ENCODE measurements around the gene ARRB2. TPM values are rescaled to one million over a fixed set of nuclear protein-coding genes. Genes with fewer than 3 reads are reported as not detected.
A peak's percentile ranks its signal among the peaks of the same experiment; 100 is the strongest.

The ARRB2 gene
- 100 to 1,000 TPM; 340 to 341 TPM for total RNA-seq
- polyA plus RNA-seq, result 10 to 100 TPM; 54.5 to 56.7 TPM

- Mint-ChIP-seq H3K36me3 (peaks cover 0 to 14% of the 10 kb centered on the region in 2 donors), H3K27me3 (no peaks in the 10 kb centered on the region), H3K4me3 (peak within 1 kb of the TSS; percentile 85 to 98 (median 96)), H3K9me3 (no peaks in the 10 kb centered on the region), H3K4me1 (peaks cover 34 to 72% (median 45%) of the 10 kb centered on the region in 4 donors), H3K27ac (peak within 1 kb of the TSS; percentile 86 to 98 (median 91))
- Histone ChIP-seq H3K27me3 (ENCODE audit: insufficient read depth, low read length) (no peaks in the 10 kb centered on the region), H3K36me3 (ENCODE audit: insufficient read depth, low read length) (no peaks in the 10 kb centered on the region), H3K4me3 (ENCODE audit: low read length in 2 of 2) (peak within 1 kb of the TSS; percentile 85 to 89), H3K4me1 (ENCODE audit: insufficient read depth, low read length) (peaks cover 40% of the 10 kb centered on the region), H3K27ac (ENCODE audit: low read depth, low read length) (peak within 1 kb of the TSS; percentile 79), H3K9me3 (ENCODE audit: control insufficient read depth in 1 of 2, low read length in 2 of 2) (no peaks in the 10 kb centered on the region)
- intact Hi-C loops (cut with micrococcal nuclease), result loop anchor here (1.0 to 5.0 kb wide), 13 partner anchors 21 to 567 kb away; partner anchors contain the start of genes C17orf107, CHRNE, CXCL16 and CYB5D2
- peak; percentile 98 to 99 (median 99) for DNase-seq
- CTCF ChIA-PET (ENCODE audit: partially characterized antibody), result interaction anchor here (0.7 to 4.8 kb wide), 21 partner anchors 8 to 230 kb away, joined by 3 to 59 read pairs (median 4); partner anchors contain the start of genes C17orf107, CHRNE, GLTPD2 and MED11
- POLR2A ChIA-PET (ENCODE audit: partially characterized antibody), result interaction anchor here (0.6 to 7.0 kb wide), 27 partner anchors 9 to 567 kb away, joined by 3 to 81 read pairs (median 5); partner anchors contain the start of genes C17orf107, CHRNE, CXCL16 and CYB5D2
Observed at GRCh38 chr17:4709794-4710692, at the start of gene ARRB2. Gene ARRB2 (plus strand): TSS chr17:4710632. CDS start chr17:4710722, 90 bp downstream.

GRCh38 chr17:4663711-4664110 lies 46.7 kb upstream of the ARRB2 start:
- ChIA-PET CTCF (ENCODE audit: partially characterized antibody) (no interaction called here), POLR2A (ENCODE audit: partially characterized antibody) (no interaction called here)
- Mint-ChIP-seq H3K4me1 (peaks cover 0 to 4% (median under 1%) of the 10 kb centered on the region in 4 donors), H3K27ac (no peak overlapping the region), H3K27me3 (peaks cover 2 to 3% of the 10 kb centered on the region in 2 donors), H3K36me3 (no peaks in the 10 kb centered on the region), H3K9me3 (peaks cover 0 to 5% (median 0%) of the 10 kb centered on the region in 8 donors), H3K4me3 (no peak overlapping the region)
- H3K27ac ChIP-seq (ENCODE audit: low read depth, low read length), result no peak overlapping the region
- H3K4me3 ChIP-seq (ENCODE audit: low read length in 2 of 2), result no peak overlapping the region
- H3K9me3 ChIP-seq (ENCODE audit: control insufficient read depth in 1 of 2, low read length in 2 of 2), result no peaks in the 10 kb centered on the region
- H3K4me1 ChIP-seq (ENCODE audit: insufficient read depth, low read length), result no peaks in the 10 kb centered on the region
- H3K36me3 ChIP-seq (ENCODE audit: insufficient read depth, low read length), result no peaks in the 10 kb centered on the region
- H3K27me3 ChIP-seq (ENCODE audit: insufficient read depth, low read length), result no peaks in the 10 kb centered on the region
- intact Hi-C loops (cut with micrococcal nuclease), result no loop called here
- DNase-seq, result no peak

DNA sequence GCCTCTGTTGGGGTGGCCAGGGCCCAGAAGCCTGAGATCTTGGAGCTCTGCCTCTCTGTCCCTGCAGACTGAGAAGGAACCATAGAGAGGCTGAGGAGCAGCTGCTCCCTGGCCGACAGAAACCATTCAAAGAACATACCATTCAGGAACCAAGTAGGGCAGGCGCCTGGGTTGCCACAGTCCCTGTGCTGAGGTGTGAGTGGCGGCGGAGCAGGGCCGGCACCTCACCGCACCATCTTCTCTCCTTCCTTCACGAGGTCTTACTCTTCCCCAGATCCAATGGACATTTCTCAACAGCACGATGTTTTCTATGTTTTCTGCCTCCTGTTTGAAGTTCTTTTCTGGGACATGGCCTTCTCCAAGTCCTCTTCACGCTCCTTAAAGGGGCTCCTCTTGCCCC lies 46.2 kb upstream of the ARRB2 start:
- POLR2A ChIA-PET (ENCODE audit: partially characterized antibody), result no interaction called here
- DNase-seq, result no peak
- Histone ChIP-seq H3K4me3 (ENCODE audit: low read length in 2 of 2) (no peak overlapping the region), H3K9me3 (ENCODE audit: control insufficient read depth in 1 of 2, low read length in 2 of 2) (no peaks in the 10 kb centered on the region), H3K27ac (ENCODE audit: low read depth, low read length) (no peak overlapping the region), H3K4me1 (ENCODE audit: insufficient read depth, low read length) (no peaks in the 10 kb centered on the region), H3K36me3 (ENCODE audit: insufficient read depth, low read length) (no peaks in the 10 kb centered on the region), H3K27me3 (ENCODE audit: insufficient read depth, low read length) (no peaks in the 10 kb centered on the region)
- peaks cover 0 to 2% of the 10 kb centered on the region in 2 donors for H3K27me3 Mint-ChIP-seq
- intact Hi-C loops (cut with micrococcal nuclease), result no loop called here
- CTCF ChIA-PET (ENCODE audit: partially characterized antibody), result no interaction called here
- peaks cover 0 to 4% (median under 1%) of the 10 kb centered on the region in 4 donors for H3K4me1 Mint-ChIP-seq
- no peak overlapping the region for H3K27ac Mint-ChIP-seq
- H3K4me3 Mint-ChIP-seq, result no peak overlapping the region
- H3K36me3 Mint-ChIP-seq, result no peaks in the 10 kb centered on the region
- peaks cover 0 to 3% (median 0%) of the 10 kb centered on the region in 8 donors for H3K9me3 Mint-ChIP-seq

- intact Hi-C loops (cut with micrococcal nuclease), result no loop called here
- H3K27me3 ChIP-seq (ENCODE audit: insufficient read depth, low read length), result no peaks in the 10 kb centered on the region
- Mint-ChIP-seq H3K9me3 (peaks cover 0 to 3% (median 0%) of the 10 kb centered on the region in 8 donors), H3K27me3 (no peaks in the 10 kb centered on the region), H3K4me1 (peaks cover 0 to 4% (median under 1%) of the 10 kb centered on the region in 4 donors), H3K36me3 (peaks cover 0 to 2% of the 10 kb centered on the region in 2 donors), H3K27ac (no peak overlapping the region), H3K4me3 (no peak overlapping the region)
- H3K36me3 ChIP-seq (ENCODE audit: insufficient read depth, low read length), result no peaks in the 10 kb centered on the region
- H3K4me1 ChIP-seq (ENCODE audit: insufficient read depth, low read length), result no peaks in the 10 kb centered on the region
- H3K27ac ChIP-seq (ENCODE audit: low read depth, low read length), result no peak overlapping the region
- H3K4me3 ChIP-seq (ENCODE audit: low read length in 2 of 2), result no peak overlapping the region
- ChIA-PET POLR2A (ENCODE audit: partially characterized antibody) (no interaction called here), CTCF (ENCODE audit: partially characterized antibody) (no interaction called here)
- H3K9me3 ChIP-seq (ENCODE audit: control insufficient read depth in 1 of 2, low read length in 2 of 2), result no peaks in the 10 kb centered on the region
- no peak for DNase-seq
Observed at GRCh38 chr17:4665027-4665426, 45.4 kb upstream of the ARRB2 start.

GRCh38 chr17:4666296-4666695 lies 44.1 kb upstream of the ARRB2 start:
- DNase-seq, result no peak
- Mint-ChIP-seq H3K27me3 (no peaks in the 10 kb centered on the region), H3K36me3 (peaks cover 6 to 11% of the 10 kb centered on the region in 2 donors), H3K27ac (no peak overlapping the region), H3K9me3 (peaks cover 0 to 3% (median 0%) of the 10 kb centered on the region in 8 donors), H3K4me3 (no peak overlapping the region), H3K4me1 (peaks cover 0 to 4% (median under 1%) of the 10 kb centered on the region in 4 donors)
- ChIA-PET CTCF (ENCODE audit: partially characterized antibody) (no interaction called here), POLR2A (ENCODE audit: partially characterized antibody) (no interaction called here)
- Histone ChIP-seq H3K4me3 (ENCODE audit: low read length in 2 of 2) (no peak overlapping the region), H3K4me1 (ENCODE audit: insufficient read depth, low read length) (no peaks in the 10 kb centered on the region), H3K27me3 (ENCODE audit: insufficient read depth, low read length) (no peaks in the 10 kb centered on the region), H3K27ac (ENCODE audit: low read depth, low read length) (no peak overlapping the region), H3K36me3 (ENCODE audit: insufficient read depth, low read length) (peaks cover 6% of the 10 kb centered on the region), H3K9me3 (ENCODE audit: control insufficient read depth in 1 of 2, low read length in 2 of 2) (no peaks in the 10 kb centered on the region)
- intact Hi-C loops (cut with micrococcal nuclease), result no loop called here

GRCh38 chr17:4667166-4667565 lies 43.3 kb upstream of the ARRB2 start:
- ChIA-PET POLR2A (ENCODE audit: partially characterized antibody) (no interaction called here), CTCF (ENCODE audit: partially characterized antibody) (no interaction called here)
- peak overlapping the region in 1 of 7 donors; percentile 11 for H3K27ac Mint-ChIP-seq

GRCh38 chr17:4672055-4672630 lies 38.3 kb upstream of the ARRB2 start:
- peaks cover 54% of the 10 kb centered on the region for H3K36me3 ChIP-seq (ENCODE audit: insufficient read depth, low read length)
- no peaks in the 10 kb centered on the region for H3K9me3 ChIP-seq (ENCODE audit: control insufficient read depth in 1 of 2, low read length in 2 of 2)
- H3K36me3 Mint-ChIP-seq, result peaks cover 50 to 57% of the 10 kb centered on the region in 2 donors
- H3K27me3 ChIP-seq (ENCODE audit: insufficient read depth, low read length), result no peaks in the 10 kb centered on the region
- H3K9me3 Mint-ChIP-seq, result no peaks in the 10 kb centered on the region
- H3K27me3 Mint-ChIP-seq, result no peaks in the 10 kb centered on the region
- DNase-seq, result no peak
- H3K4me1 ChIP-seq (ENCODE audit: insufficient read depth, low read length), result no peaks in the 10 kb centered on the region
- intact Hi-C loops (cut with micrococcal nuclease), result no loop called here
- ChIA-PET POLR2A (ENCODE audit: partially characterized antibody) (no interaction called here), CTCF (ENCODE audit: partially characterized antibody) (no interaction called here)
- peaks cover 0 to 1% (median 0%) of the 10 kb centered on the region in 4 donors for H3K4me1 Mint-ChIP-seq
- H3K4me3 ChIP-seq (ENCODE audit: low read length in 2 of 2), result no peak overlapping the region
- H3K27ac Mint-ChIP-seq, result peak overlapping the region in 2 of 7 donors; percentile 48 to 74
- H3K4me3 Mint-ChIP-seq, result no peak overlapping the region
- no peak overlapping the region for H3K27ac ChIP-seq (ENCODE audit: low read depth, low read length)

More at GRCh38 chr17:4667166-4667565, 43.3 kb upstream of the ARRB2 start:
- Mint-ChIP-seq H3K4me3 (no peak overlapping the region), H3K27me3 (no peaks in the 10 kb centered on the region), H3K9me3 (peaks cover 0 to 3% (median 0%) of the 10 kb centered on the region in 8 donors), H3K36me3 (peaks cover 13 to 17% of the 10 kb centered on the region in 2 donors), H3K4me1 (peaks cover 0 to 3% (median under 1%) of the 10 kb centered on the region in 4 donors)
- no peaks in the 10 kb centered on the region for H3K9me3 ChIP-seq (ENCODE audit: control insufficient read depth in 1 of 2, low read length in 2 of 2)
- H3K27me3 ChIP-seq (ENCODE audit: insufficient read depth, low read length), result no peaks in the 10 kb centered on the region
- H3K27ac ChIP-seq (ENCODE audit: low read depth, low read length), result no peak overlapping the region
- intact Hi-C loops (cut with micrococcal nuclease), result no loop called here
- DNase-seq, result no peak
- no peak overlapping the region for H3K4me3 ChIP-seq (ENCODE audit: low read length in 2 of 2)
- H3K4me1 ChIP-seq (ENCODE audit: insufficient read depth, low read length), result no peaks in the 10 kb centered on the region
- peaks cover 14% of the 10 kb centered on the region for H3K36me3 ChIP-seq (ENCODE audit: insufficient read depth, low read length)
